Ureter (tissue), 1 donor: ENCODE data around the gene ZNF142. TPM values are rescaled to one million over a fixed set of nuclear protein-coding genes. Genes with fewer than 3 reads are reported as not detected.

Experiments
- total RNA-seq: library from RNA; stranded (reverse); gene quantifications from one replicate; pipeline ENCODE4 v1.2.4, GENCODE V29; 2023
- donor health status: DM: yes; HTN: yes; CAD: no.

The ZNF142 gene
- total RNA-seq, 1 donor from 2014 or later = 35.4 TPM

Other genes with a start within 250 kb of the ZNF142 start
- gene VIL1, start 240.5 kb downstream of the ZNF142 start, total RNA-seq = not detected
- 24.8 TPM for gene USP37, start 91.3 kb downstream of the ZNF142 start, total RNA-seq
- gene CNOT9, start 90.8 kb downstream of the ZNF142 start, total RNA-seq = 59.6 TPM
- gene PLCD4, start 51.7 kb downstream of the ZNF142 start, total RNA-seq = 3.9 TPM
- gene BCS1L, start 60 bp upstream of the ZNF142 start, total RNA-seq = 48.2 TPM
- gene RNF25, start 12.4 kb upstream of the ZNF142 start, total RNA-seq = 33.7 TPM
- 55.4 TPM for gene STK36, start 12.5 kb upstream of the ZNF142 start, total RNA-seq
- gene TTLL4, start 51.2 kb upstream of the ZNF142 start, total RNA-seq = 39.1 TPM
- gene CYP27A1, start 122.5 kb upstream of the ZNF142 start, total RNA-seq = 16.4 TPM
- not detected for gene PRKAG3, start 172.2 kb upstream of the ZNF142 start, total RNA-seq
- 0.78 TPM for gene WNT6, start 200.2 kb upstream of the ZNF142 start, total RNA-seq
- 4.0 TPM for gene WNT10A, start 221.2 kb upstream of the ZNF142 start, total RNA-seq